Fibroblast of villous mesenchyme (primary cell): ENCODE data around the gene MED7. TPM values are rescaled to one million over a fixed set of nuclear protein-coding genes. Genes with fewer than 3 reads are reported as not detected.
A peak's percentile ranks its signal among the peaks of the same experiment; 100 is the strongest.
"Not testable (repeated sequence)": the region's sequence is repeated elsewhere in the genome, so short reads cannot be mapped to it uniquely, and the experiment has no call there.

ENCODE experiments used
- DNase-seq: peaks from one replicate; pipeline ENCODE4 v3.0.0-alpha.2; 2010; ENCODE audit warnings: low read depth
- H3K4me3 ChIP-seq: 2 replicates; pipeline ENCODE4 v1.5.1; 2011; ENCODE audit warnings: low read depth, mild to moderate bottlenecking, low read length
- total RNA-seq: library from RNA; depleted of rRNA; stranded (reverse); fragments of >200 nt; gene quantifications from 2 replicates; pipeline ENCODE4 v1.2.3, GENCODE V29; 2012
- TF ChIP-seq, protein P1 (sequence below): IDR thresholded peaks from 2 replicates; pipeline ENCODE4 v1.5.1; 2012; ENCODE audit warnings: low read depth, mild to moderate bottlenecking, low read length; ENCODE audit not compliant: insufficient read depth

MED7 gene, protein sequence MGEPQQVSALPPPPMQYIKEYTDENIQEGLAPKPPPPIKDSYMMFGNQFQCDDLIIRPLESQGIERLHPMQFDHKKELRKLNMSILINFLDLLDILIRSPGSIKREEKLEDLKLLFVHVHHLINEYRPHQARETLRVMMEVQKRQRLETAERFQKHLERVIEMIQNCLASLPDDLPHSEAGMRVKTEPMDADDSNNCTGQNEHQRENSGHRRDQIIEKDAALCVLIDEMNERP
- 9.0 and 12.5 TPM in 2 replicates for total RNA-seq

DNA sequence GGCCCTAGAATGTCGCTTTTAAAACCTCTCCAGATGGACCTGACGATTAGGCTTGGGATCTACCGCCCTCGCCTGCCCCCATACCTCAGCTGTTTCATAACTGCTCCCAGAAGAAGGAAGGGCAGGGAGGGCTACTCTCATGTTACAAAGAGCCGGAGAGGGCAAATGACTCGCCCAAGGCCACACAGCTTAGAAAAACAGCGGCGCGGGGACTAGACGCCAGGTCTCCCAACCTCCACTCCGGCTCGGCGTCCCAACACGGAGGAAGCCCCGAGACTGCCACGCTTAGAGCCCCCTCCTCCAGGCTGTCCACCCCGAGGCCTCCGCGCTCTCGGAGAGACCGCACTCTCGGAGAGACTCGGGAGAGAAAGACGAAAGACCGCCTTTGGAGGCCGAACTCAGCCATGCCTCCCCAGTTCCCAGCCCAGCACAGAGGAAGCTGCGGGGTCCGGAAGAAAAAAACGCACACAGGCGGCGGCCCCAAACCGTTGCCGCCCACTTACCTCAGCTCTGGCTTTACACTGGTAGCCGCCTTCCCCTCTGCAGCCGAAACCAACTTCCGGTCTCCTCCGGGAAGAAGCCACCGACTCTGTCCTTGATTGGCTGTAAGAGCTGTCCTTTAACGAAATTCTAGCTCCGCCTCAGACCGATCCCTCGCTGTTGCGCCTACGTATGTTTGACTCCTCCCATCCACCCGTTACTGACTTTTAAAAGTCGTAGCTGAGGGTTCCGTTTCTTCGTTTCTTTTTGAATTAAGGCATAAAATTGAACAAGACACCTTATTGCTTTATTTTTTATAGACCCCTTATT, at the start of gene MED7:
Gene MED7, minus strand, starts transcription at position 549 of the 810 bp plus-strand sequence. CDS start 3,434 bp downstream, outside the sequence.
- TF ChIP-seq, protein P1, sequence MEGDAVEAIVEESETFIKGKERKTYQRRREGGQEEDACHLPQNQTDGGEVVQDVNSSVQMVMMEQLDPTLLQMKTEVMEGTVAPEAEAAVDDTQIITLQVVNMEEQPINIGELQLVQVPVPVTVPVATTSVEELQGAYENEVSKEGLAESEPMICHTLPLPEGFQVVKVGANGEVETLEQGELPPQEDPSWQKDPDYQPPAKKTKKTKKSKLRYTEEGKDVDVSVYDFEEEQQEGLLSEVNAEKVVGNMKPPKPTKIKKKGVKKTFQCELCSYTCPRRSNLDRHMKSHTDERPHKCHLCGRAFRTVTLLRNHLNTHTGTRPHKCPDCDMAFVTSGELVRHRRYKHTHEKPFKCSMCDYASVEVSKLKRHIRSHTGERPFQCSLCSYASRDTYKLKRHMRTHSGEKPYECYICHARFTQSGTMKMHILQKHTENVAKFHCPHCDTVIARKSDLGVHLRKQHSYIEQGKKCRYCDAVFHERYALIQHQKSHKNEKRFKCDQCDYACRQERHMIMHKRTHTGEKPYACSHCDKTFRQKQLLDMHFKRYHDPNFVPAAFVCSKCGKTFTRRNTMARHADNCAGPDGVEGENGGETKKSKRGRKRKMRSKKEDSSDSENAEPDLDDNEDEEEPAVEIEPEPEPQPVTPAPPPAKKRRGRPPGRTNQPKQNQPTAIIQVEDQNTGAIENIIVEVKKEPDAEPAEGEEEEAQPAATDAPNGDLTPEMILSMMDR = no peak
- DNase-seq = peak; percentile 99
- peak within 1 kb of the TSS; percentile 97 for H3K4me3 ChIP-seq

DNA sequence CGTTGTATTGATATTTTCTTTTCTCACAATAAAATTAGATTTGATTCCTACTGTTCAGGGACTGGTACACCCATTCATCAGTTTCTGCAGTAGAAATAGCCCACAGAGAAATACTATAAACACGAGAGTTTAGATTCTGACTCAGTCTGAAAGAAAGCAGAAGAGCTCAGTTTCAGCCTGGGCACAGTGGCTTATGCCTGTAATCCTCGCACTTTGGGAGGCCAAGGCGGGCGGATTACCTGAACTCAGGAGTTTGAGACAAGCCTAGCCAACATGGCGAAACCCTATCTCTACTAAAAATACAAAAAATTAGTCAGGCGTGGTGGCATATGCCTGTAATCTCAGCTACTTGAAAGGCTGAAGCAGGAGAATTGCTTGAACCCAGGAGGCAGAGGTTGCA, 46.6 kb upstream of the MED7 start:
- no peak overlapping the region for H3K4me3 ChIP-seq
- no peak for DNase-seq
- TF ChIP-seq, protein P1 = no peak

DNA sequence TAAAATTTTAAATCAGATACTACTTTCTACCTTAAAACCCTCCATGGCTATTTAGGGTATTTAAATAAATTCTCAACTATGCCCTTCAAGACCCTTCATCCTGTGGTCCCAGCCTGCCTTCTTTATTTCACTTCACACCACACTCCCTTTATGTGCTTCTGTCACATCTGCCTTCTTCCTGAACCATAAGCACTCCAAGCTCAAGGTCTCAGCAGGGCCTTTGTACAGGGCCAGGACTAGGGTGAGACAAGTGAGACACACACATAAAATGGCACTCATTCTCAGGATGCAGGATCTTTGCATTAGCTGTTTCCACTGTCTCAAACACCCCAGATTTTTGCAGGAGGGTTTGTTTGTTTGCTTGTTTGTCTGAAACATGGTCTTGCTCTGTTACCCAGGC, 45.6 kb upstream of the MED7 start:
- TF ChIP-seq, protein P1 = no peak
- DNase-seq = no peak
- H3K4me3 ChIP-seq = no peak overlapping the region

DNA sequence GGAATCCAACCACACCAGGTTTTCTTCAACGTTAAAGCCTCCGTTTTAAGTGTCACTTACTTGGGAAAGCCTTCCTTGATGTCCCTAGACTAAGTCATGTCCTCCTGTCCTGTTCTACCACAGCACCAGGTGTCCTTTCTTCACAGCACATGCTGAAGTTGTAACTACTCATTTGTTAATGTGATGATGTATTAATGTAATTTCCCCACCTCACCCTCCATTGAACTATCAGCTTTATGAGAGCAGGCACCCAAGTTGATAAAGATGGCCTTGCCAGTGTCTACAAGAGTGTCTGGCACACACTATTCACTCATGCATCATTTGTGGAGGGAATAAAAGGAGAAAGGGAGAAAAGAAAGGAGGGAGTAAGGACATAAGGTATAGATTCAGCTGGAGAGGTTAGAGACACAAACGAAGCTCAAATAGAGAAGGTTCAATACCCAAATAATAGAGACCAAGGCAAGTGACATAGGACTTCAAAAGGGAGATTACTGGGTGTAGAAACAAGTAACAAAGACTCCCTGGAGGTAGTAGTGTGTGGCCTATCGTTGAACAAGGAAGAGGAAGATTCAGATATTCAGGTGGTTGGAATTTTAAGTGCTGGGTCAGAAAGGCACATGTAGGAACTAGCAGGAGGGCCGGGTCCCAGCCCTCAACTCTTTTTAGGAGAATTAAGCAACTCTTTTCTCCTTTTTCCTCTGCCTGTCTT, 44.5 kb upstream of the MED7 start:
- no peak for DNase-seq
- TF ChIP-seq, protein P1 = no peak
- no peak overlapping the region for H3K4me3 ChIP-seq

DNA sequence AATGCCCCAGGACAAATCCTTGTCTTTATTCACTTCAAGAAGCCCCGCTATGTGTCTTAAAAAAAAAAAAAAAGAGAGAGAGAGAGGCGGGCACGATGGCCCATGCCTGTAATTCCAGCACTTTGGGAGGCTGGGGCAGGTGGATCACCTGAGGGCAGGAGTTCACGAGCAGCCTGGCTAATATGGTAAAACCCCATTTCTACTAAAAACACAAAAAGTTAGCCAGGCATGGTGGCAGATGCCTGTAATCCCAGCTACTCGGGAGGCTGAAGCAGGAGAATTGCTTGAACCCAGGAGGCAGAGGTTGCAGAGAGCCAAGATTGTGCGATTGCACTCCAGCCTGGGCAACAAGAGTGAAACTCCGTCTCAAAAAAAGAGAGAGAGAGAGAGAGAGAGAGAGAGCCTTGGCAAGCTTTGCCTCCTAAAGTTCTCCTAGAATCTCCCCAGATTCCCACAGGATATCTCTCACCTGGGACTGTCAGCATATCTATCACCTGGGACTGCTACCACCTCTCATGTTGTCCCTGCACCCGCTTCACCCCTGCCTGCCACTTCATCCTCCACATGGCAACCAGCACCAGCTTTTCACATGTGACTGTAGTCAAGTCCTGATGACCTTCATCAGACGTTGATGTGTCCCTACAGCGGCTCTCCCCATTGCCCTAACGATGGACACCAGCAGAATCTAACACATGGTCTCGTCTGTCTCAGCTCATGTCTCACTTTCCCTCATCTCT, 43.8 kb upstream of the MED7 start:
- TF ChIP-seq, protein P1 = no peak
- H3K4me3 ChIP-seq = no peak overlapping the region
- no peak for DNase-seq

DNA sequence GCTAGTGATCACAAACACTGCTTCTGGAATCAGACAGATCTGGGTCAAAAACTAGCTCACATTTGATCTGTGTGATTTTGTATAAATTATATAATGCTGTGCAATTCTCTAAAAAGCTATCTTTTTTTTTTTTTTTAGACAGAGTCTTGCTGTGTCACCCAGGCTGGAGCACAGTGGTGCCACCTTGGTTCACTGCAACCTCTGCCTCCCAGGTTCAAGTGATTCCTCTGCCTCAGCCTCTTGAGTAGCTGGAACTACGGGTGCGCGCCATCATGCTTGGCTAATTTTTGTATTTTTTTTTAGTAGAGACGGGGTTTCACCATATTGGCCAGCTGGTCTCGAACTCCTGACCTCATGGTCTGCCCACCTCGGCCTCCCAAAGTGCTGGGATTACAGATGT, 42.5 kb upstream of the MED7 start:
- not testable (repeated sequence) for H3K4me3 ChIP-seq, DNase-seq
